HepG2 (cell line): ENCODE data around the gene TNFAIP2. TPM values are rescaled to one million over a fixed set of nuclear protein-coding genes. Genes with fewer than 3 reads are reported as not detected.
A peak's percentile ranks its signal among the peaks of the same experiment; 100 is the strongest.

Experiments used
- FOXP4 ChIP-seq: sonication (generic); formaldehyde crosslinking; IDR thresholded peaks from 2 replicates; pipeline ENCODE4 v1.4.0; 2020; ENCODE audit warnings: missing genetic modification reagents
- HDAC1 ChIP-seq: sonication (generic); formaldehyde crosslinking; IDR thresholded peaks from 2 replicates; pipeline ENCODE4 v1.5.1; 2020; ENCODE audit warnings: mild to moderate bottlenecking, missing genetic modification reagents
- HMG20A ChIP-seq: IDR thresholded peaks from 2 replicates; pipeline ENCODE4 v1.6.1; 2016; ENCODE audit warnings: borderline replicate concordance
- IRF2 ChIP-seq: IDR thresholded peaks from 2 replicates; pipeline ENCODE4 v1.6.1; 2018; ENCODE audit warnings: missing genetic modification reagents, missing compliant biosample characterization
- KAT2B ChIP-seq: fragments of 150-350 bp; IDR thresholded peaks from 2 replicates; pipeline ENCODE4 v1.6.1; 2014; ENCODE audit warnings: low read depth, low read length, borderline replicate concordance
- KAT7 ChIP-seq: IDR thresholded peaks from 2 replicates; pipeline ENCODE4 v1.6.1; 2018; ENCODE audit warnings: borderline replicate concordance, missing compliant biosample characterization
- KDM2A ChIP-seq: sonication (generic); formaldehyde crosslinking; IDR thresholded peaks from 2 replicates; pipeline ENCODE4 v1.4.0; 2020; ENCODE audit warnings: low read depth, missing genetic modification reagents, borderline replicate concordance
- MAX ChIP-seq: IDR thresholded peaks from 2 replicates; pipeline ENCODE4 v1.6.1; 2012; ENCODE audit warnings: inconsistent platforms
- MED1 ChIP-seq: sonication (generic); formaldehyde crosslinking; IDR thresholded peaks from 2 replicates; pipeline ENCODE4 v1.4.0; 2020; ENCODE audit warnings: missing genetic modification reagents
- MEIS1 ChIP-seq: sonication (generic); formaldehyde crosslinking; IDR thresholded peaks from 2 replicates; pipeline ENCODE4 v1.9.0; 2021; ENCODE audit warnings: mild to moderate bottlenecking, missing genetic modification reagents, moderate library complexity, borderline replicate concordance
- NFKB2 ChIP-seq: sonication (generic); formaldehyde crosslinking; IDR thresholded peaks from 2 replicates; pipeline ENCODE4 v1.4.0; 2020; ENCODE audit warnings: missing genetic modification reagents, borderline replicate concordance
- NPAS2 ChIP-seq: sonication (generic); formaldehyde crosslinking; IDR thresholded peaks from 2 replicates; pipeline ENCODE4 v1.8.0; 2022; ENCODE audit warnings: mild to moderate bottlenecking, missing genetic modification reagents, borderline replicate concordance
- NR3C1 ChIP-seq: sonication (generic); formaldehyde crosslinking; IDR thresholded peaks from 2 replicates; pipeline ENCODE4 v1.4.0; 2020; ENCODE audit warnings: missing genetic modification reagents
- RBFOX2 ChIP-seq: fragments of 200-400 bp; formaldehyde crosslinking; IDR thresholded peaks from 2 replicates; pipeline ENCODE4 v1.6.1; 2017; ENCODE audit warnings: low read depth, mild to moderate bottlenecking, low read length
- TAF1 ChIP-seq: sonication (generic); formaldehyde crosslinking; IDR thresholded peaks from 2 replicates; pipeline ENCODE4 v1.4.0; 2020; ENCODE audit warnings: missing genetic modification reagents
- TCF7L2 ChIP-seq: IDR thresholded peaks from 2 replicates; pipeline ENCODE4 v1.6.1; 2011; ENCODE audit warnings: mild to moderate bottlenecking, low read depth, low read length, moderate library complexity
- YEATS2 ChIP-seq: sonication (generic); formaldehyde crosslinking; IDR thresholded peaks from 2 replicates; pipeline ENCODE4 v1.4.0; 2020; ENCODE audit warnings: missing genetic modification reagents, borderline replicate concordance
- ZNF160 ChIP-seq: sonication (generic); formaldehyde crosslinking; IDR thresholded peaks from 2 replicates; pipeline ENCODE4 v1.8.0; 2022; ENCODE audit warnings: mild to moderate bottlenecking, inconsistent platforms, missing genetic modification reagents
- ZNF512 ChIP-seq: sonication (generic); formaldehyde crosslinking; IDR thresholded peaks from 2 replicates; pipeline ENCODE4 v1.4.0; 2020; ENCODE audit warnings: mild to moderate bottlenecking, missing genetic modification reagents
- ZNF629 ChIP-seq: sonication (generic); formaldehyde crosslinking; conservative IDR thresholded peaks from 2 replicates; pipeline ENCODE4 v1.5.0; 2020; ENCODE audit warnings: missing genetic modification reagents
- ZNF687 ChIP-seq: sonication (generic); formaldehyde crosslinking; IDR thresholded peaks from 2 replicates; pipeline ENCODE4 v1.5.1; 2020; ENCODE audit warnings: mild to moderate bottlenecking, missing genetic modification reagents, moderate library complexity
- ZNF775 ChIP-seq: sonication (generic); formaldehyde crosslinking; IDR thresholded peaks from 2 replicates; pipeline ENCODE4 v1.4.0; 2020; ENCODE audit warnings: missing genetic modification reagents, mild to moderate bottlenecking, moderate library complexity, borderline replicate concordance
- polyA plus RNA-seq, 8 experiments: library from polyadenylated mRNA; depleted of rRNA in 3 of 8; stranded (reverse) in 7 of 8; unstranded in 1 of 8; fragments of >200 nt; fragmentation: Illumina TruSeq in 4 of 8; extraction: Trizol in 4 of 8; gene quantifications; 2 replicates each; pipeline versions ENCODE4 v1.2.1 to v1.2.3, GENCODE V29; 2011 to 2016; ENCODE audit warnings: low read depth in 4 of 8, missing spikeins in 1 of 8, mixed read lengths in 1 of 8; ENCODE audit not compliant: insufficient read depth in 1 of 8
- total RNA-seq, 5 experiments: library from RNA; depleted of rRNA; stranded (reverse); fragments of >200 nt; fragmentation: Illumina TruSeq; extraction: Trizol; gene quantifications; 2 replicates each; pipeline ENCODE4 v1.2.3, GENCODE V29; 2016; ENCODE audit warnings: low read depth in 1 of 5

The TNFAIP2 gene
- total and polyA plus RNA-seq, 2 of the 13 experiments (the other 11 are each of a cell fraction or from before 2014, with no cell fraction given), result 0.46 to 1.5 TPM

DNA sequence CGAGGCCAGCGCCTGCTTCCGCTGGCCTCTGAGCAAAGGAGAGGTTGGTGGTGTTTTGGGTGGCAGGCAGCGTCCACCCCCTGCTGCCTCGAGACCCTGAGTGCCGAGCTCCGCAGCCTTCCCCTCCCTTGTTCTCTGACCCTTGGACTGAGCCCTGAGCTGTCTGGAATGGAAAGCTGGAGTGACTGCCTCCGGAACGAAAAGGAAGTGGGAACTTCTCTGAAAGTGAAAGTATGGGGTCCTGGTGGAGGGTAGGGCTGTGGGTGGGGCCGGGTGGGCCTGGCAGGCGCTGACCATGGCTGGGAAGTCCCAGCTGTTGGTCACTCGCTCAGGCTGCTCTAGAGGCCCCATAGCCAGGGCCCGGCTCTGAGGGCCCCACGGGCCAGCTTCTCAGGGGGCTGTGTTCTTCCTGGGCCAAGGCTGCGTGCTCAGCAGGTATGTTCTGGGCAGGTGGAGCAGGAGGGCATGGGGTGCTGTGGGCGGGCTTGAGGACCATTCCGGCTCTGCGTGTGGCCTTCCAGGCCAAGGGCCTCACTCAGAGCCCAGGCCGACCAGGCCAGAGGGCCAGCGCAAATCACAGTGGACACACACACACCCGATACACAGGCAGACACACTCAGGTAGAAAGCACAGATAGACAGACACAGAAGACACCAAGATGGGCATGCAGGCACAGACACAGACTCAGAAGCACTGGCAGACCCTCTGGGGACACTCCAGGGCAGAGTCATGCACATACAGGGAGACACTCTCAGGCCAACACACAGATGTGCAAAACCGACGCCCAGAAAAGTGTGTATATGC, 28.7 kb upstream of the TNFAIP2 start, which contains the start of gene EXOC3L4 (continued):
- TF ChIP-seq RBFOX2 (peak; percentile 73), TCF7L2 (no peak), MED1 (CRISPR knock-in tag) (peak; percentile 66), KAT2B (no peak), NFKB2 (peak; percentile 32; the same call in 1 of the 2 replicates), YEATS2 (CRISPR knock-in tag) (no peak), ZNF629 (CRISPR knock-in tag) (peak; percentile 6; the same call in 1 of the 2 replicates), NPAS2 (CRISPR knock-in tag) (no peak), MAX (peak; percentile 39), KDM2A (CRISPR knock-in tag) (peak; percentile 37; the same call in 1 of the 2 replicates), ZNF775 (CRISPR knock-in tag) (no peak), TAF1 (CRISPR knock-in tag) (peak; percentile 58), HDAC1 (CRISPR knock-in tag) (peak; percentile 82), HMG20A (CRISPR knock-in tag) (no peak; the same call in 1 of the 2 replicates), IRF2 (peak; percentile 98), FOXP4 (peak; percentile 41; the same call in 1 of the 2 replicates), ZNF160 (peak; percentile 61; the same call in 1 of the 2 replicates), NR3C1 (CRISPR knock-in tag) (no peak), MEIS1 (CRISPR knock-in tag) (no peak), ZNF512 (no peak), ZNF687 (CRISPR knock-in tag) (peak; percentile 91), KAT7 (0 out of 2 replicates have a peak, but pooled peaks have one; percentile 53)
